GM19025 (cell line): ENCODE results near the gene KRTAP9-6.
"Not testable (repeated sequence)": the region's sequence is repeated elsewhere in the genome, so short reads cannot be mapped to it uniquely, and the experiment has no call there.

Experiments
- ATAC-seq: cut with Tn5 transposase; IDR thresholded peaks from one replicate; pipeline ENCODE4 v1.9.1; 2021; ENCODE audit warnings: mild to moderate bottlenecking, low read depth, moderate library complexity; ENCODE audit not compliant: unreplicated experiment

KRTAP9-6 gene, protein sequence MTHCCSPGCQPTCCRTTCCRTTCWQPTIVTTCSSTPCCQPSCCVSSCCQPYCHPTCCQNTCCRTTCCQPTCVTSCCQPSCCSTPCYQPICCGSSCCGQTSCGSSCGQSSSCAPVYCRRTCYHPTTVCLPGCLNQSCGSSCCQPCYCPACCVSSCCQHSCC

DNA sequence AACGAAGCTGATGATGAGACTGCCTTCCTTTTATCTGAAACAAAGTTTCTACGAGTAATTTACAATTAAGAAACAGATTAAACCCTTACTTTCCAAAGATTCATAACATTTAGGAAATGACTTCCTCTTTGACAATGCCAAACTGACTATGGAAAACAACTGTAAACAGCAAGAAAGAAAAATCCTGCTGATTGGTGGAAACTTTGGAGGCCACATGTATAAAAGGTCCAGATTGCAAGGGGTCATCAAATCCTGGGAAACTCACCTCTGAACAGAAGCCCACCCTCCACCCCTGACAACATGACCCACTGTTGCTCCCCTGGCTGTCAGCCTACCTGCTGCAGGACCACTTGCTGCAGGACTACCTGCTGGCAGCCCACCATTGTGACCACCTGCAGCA is at the start of gene KRTAP9-6:
Gene KRTAP9-6 (plus strand): TSS at position 301 of the 400 bp plus-strand sequence. CDS start 0 bp downstream, at position 301.
- no peak for ATAC-seq

DNA sequence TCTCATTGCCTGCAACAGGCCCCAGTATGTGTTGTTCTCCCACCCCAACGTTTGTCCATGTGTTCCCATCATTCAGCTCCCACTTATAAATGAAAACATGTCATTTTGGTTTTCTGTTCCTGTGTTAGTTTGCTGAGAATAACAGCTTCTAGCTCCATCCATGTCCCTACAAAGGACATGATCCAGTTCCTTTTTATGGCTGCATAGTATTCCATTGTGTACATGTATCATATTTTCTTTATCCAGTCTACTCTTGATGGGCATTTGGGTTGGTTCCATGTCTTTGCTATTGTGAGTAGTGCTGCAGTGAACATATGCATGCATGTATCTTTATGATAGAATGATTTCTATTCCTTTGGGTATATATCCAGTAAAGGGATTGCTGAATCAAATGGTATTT is 49.5 kb upstream of the KRTAP9-6 start:
- no peak for ATAC-seq

DNA sequence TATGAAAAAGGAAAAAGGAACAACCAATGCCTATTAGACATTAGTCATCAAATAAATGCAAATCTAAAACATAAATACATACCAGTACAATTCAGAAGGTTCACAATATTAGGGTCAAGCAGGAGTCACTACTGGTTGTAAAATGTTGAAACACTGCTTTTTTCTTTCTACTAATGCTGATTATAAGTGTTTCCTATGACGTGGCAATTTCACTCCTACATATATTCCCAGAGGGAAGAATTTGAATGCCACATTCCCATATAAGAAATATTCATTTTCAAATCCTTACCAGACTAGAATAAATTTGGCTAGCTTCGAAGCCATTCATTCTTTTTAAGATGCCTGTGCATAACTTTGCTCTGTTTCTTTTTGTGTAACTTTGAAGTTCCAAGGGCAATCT is 41.4 kb upstream of the KRTAP9-6 start:
- ATAC-seq: no peak

DNA sequence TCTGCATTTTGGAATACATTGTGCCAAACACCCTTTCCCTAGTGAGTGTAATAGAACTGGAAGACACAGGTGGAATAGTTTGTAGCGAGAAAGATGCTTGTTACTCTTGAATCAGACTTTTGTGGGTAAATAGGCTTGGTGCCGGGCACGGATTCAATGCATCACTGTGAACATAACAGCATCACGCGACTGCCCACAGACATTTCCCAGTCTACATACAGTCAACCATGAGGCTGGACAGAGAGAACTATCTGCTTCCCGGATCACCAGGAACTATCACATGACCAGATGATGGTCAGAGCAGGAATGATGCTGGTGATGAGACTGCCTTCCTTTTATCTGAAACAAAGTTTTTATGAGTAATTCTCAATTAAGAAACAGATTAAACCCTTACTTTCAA is 39.1 kb upstream of the KRTAP9-6 start:
- ATAC-seq: no peak

DNA sequence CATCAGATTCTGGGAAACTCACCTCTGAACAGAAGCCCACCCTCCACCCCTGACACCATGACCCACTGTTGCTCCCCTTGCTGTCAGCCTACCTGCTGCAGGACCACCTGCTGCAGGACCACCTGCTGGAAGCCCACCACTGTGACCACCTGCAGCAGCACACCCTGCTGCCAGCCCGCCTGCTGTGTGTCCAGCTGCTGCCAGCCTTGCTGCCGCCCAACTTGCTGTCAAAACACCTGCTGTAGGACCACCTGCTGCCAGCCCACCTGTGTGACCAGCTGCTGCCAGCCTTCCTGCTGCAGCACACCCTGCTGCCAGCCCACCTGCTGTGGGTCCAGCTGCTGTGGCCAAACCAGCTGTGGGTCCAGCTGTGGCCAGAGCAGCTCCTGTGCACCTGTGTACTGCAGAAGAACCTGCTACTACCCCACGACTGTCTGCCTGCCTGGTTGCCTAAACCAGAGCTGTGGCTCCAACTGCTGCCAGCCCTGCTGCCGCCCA is 38.5 kb upstream of the KRTAP9-6 start, which contains the start of gene KRTAP9-2:
Gene KRTAP9-2 (plus strand): TSS at position 51 of the 498 bp plus-strand sequence. CDS start 7 bp downstream, at position 58.
- ATAC-seq: not testable (repeated sequence)

DNA sequence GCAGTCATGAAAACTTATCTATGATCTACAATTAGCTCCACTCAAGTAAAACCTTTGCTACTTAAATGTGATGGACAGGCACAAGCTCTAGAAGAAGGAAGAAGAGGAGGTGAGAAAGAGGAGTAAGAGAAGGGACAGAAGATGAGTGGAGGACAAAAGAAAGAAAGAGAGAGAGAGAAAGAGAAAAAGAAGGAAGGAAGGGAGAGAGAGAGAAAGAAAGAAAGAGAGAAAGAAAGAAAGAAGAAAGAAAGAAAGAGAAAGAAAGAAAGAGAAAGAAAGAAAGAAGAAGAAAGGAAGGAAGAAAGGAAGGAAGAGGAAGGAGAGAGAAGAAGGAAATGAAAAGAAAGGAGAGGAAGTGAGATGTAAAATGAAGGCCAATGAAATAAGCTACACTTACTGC is 35.1 kb upstream of the KRTAP9-6 start:
- ATAC-seq: no peak

DNA sequence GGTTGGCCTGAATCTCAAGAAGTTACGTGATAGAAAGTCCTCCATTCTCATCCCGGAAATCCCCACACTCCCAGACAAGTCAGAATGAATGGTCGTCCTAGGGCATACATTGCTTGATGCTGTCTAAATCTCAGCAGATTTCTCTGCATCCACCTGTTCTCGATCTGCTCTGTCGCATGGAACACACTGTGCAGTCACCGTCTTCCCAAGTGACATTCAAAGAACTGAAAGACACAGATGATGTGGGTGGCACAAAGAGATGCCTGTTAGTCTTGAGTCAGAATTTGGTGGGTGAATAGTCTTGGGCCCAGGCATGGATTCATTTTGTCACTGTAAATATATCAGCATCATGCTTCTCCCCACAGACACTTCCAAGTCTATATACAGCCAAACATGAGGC is 33.4 kb upstream of the KRTAP9-6 start:
- no peak for ATAC-seq

DNA sequence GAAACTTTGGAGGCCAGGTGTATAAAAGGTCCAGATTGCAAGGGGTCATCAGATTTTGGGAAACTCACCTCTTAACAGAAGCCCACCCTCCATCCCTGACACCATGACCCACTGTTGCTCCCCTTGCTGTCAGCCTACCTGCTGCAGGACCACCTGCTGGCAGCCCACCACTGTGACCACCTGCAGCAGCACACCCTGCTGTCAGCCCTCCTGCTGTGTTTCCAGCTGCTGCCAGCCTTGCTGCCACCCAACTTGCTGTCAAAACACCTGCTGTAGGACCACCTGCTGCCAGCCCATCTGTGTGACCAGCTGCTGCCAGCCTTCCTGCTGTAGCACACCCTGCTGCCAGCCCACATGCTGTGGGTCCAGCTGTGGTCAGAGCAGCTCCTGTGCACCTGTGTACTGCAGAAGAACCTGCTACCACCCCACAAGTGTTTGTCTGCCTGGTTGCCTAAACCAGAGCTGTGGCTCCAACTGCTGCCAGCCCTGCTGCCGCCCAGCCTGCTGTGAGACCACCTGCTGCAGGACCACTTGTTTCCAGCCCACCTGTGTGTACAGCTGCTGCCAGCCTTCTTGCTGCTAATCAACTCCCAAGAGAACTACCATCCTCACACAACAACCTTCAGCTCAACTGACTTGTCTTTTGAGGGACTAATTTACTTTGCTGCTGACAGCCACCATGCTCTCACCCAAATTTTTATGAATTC is 32.6 kb upstream of the KRTAP9-6 start, which contains the start of gene KRTAP9-3:
Gene KRTAP9-3 (plus strand): TSS at position 51 of the 707 bp plus-strand sequence. CDS start 53 bp downstream, at position 104.
- ATAC-seq: not testable (repeated sequence)

DNA sequence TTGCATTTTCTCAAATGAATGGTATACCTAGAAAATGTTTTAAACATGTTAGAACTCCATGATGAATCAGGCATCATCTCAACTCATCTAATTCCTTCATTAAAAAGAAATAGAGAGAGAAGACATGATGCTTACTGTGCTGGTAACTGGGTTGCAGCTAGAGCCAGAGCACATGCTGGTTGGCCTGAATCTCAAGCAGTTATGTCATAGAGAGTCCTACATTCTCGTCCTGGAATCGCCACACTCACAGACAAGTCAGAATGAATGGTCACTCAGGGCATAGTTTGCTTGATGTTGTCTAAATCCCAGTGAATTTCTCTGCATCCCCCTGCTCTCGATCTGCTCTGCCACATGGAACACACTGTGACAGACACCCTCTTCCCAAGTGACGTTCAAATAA is 28.1 kb upstream of the KRTAP9-6 start:
- ATAC-seq: not testable (repeated sequence)

DNA sequence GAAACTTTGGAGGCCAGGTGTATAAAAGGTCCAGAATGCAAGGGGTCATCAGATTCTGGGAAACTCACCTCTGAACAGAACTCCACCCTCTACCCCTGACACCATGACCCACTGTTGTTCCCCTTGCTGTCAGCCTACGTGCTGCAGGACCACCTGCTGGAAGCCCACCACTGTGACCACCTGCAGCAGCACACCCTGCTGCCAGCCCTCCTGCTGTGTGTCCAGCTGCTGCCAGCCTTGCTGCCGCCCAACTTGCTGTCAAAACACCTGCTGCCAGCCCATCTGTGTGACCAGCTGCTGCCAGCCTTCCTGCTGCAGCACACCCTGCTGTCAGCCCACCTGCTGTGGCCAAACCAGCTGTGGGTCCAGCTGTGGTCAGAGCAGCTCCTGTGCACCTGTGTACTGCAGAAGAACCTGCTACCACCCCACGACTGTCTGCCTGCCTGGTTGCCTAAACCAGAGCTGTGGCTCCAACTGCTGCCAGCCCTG is 27.2 kb upstream of the KRTAP9-6 start, which contains the start of gene KRTAP9-8:
Gene KRTAP9-8 (plus strand): TSS at position 51 of the 489 bp plus-strand sequence. CDS start 53 bp downstream, at position 104.
- not testable (repeated sequence) for ATAC-seq

DNA sequence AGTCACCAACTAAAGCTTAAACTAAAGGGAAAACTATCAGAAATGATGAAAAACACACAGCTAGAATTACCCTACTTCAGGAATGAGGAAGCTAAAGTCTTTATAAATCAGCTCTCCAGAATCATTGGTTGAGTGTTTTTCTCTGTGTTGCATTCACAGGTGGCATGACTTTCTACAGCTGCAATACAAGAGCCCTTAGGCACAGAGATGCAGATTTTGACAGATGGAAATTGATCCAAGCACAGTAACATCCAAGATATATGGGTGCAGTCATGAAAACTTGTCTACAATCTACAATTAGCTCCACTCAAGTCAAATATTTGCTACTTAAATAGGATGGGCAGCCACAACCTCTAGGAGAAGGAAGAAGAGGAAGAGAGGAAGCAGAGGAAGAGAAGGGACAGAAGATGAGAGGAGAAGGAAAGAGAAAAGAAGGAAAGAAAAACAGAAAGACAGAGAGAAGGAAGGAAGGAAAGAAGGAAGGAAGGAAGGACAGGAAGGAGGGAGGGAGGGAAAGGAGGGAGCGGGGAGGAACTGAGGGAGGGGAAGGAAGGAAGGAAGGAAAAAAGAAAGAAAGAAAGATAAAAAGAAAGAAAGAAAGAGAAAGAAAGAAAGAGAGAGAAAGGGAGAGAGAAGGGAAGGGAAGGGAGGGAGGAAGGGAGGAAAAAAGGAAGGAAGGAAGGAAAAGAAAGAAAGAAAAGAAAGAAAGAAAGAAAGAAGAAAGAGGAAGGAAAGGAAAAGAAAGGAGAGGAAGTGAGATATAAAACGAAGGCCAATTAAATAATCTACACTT is 18.0 kb upstream of the KRTAP9-6 start:
- ATAC-seq: not testable (repeated sequence)

DNA sequence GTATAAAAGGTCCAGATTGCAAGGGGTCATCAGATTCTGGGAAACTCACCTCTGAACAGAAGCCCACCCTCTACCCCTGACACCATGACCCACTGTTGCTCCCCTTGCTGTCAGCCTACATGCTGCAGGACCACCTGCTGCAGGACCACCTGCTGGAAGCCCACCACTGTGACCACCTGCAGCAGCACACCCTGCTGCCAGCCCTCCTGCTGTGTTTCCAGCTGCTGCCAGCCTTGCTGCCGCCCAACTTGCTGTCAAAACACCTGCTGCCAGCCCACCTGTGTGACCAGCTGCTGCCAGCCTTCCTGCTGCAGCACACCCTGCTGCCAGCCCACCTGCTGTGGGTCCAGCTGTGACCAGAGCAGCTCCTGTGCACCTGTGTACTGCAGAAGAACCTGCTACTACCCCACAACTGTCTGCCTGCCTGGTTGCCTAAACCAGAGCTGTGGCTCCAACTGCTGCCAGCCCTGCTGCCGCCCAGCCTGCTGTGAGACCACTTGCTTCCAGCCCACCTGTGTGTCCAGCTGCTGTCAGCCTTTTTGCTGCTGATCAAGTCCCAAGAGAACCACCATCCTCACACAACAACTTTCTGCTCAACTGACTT is 15.4 kb upstream of the KRTAP9-6 start, which contains the start of gene KRTAP9-4:
Gene KRTAP9-4 (plus strand): TSS at position 51 of the 604 bp plus-strand sequence. CDS start 34 bp downstream, at position 85.
- not testable (repeated sequence) for ATAC-seq

DNA sequence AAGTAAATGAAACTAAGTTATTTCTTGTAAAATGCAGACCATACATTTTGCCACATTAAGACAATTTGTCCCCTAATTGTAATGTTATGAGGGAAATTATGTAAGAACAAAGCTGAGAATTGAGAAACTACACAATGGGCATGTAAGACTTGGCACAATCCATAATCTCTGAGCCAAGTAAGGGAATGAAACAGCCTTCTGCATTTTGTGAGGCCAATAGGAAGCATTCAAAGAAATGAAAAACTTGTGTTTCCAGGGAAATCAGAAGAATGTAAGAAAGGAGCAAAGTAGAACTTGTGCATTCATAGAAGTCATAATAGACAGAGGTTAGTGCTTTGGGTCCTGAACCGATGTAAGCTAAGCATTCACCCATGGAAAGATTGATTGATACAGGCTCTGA is 13.9 kb upstream of the KRTAP9-6 start:
- no peak for ATAC-seq

DNA sequence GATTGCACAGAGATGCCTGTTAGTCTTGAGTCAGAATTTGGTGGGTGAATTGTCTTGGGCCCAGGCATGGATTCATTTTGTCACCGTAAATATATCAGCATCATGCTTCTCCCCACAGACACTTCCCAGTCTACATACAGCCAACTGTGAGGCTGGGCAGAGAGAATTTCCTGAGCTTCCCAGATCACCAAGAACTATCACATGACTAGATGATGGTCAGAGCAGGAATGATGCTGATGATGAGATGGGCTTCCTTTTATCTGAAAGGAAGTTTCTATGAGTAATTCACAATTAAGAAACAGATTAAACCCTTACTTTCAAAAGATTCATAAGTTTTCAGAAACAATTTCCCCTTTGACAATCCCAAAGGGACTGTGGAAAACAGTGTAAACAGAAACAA is 10.3 kb upstream of the KRTAP9-6 start:
- ATAC-seq: no peak

DNA sequence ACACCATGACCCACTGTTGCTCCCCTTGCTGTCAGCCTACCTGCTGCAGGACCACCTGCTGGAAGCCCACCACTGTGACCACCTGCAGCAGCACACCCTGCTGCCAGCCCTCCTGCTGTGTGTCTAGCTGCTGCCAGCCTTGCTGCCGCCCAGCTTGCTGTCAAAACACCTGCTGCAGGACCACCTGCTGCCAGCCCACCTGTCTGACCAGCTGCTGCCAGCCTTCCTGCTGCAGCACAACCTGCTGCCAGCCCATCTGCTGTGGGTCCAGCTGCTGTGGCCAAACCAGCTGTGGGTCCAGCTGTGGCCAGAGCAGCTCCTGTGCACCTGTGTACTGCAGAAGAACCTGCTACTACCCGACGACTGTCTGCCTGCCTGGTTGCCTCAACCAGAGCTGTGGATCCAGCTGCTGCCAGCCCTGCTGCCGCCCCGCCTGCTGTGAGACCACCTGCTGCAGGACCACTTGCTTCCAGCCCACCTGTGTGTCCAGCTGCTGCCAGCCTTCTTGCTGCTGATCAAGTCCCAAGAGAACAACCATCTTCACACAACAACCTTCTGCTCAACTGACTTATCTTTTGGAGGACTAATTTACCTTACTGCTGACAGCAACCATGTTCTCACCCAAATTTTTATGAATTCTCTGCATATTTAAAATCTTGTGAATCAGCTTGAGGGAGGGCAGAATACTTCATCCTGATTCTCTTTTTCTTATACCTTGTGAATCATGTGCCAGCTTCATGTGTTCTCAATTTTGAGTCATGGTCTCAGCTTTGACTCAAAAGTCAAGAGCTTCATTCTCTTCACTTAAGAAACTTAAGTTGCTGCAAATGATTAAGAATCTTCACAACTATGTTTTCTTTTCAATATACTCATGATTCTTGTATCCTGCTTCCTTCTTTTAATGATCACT is 9.5 kb upstream of the KRTAP9-6 start, which contains the start of gene KRTAP9-9:
Gene KRTAP9-9 (plus strand): TSS at position 4 of the 910 bp plus-strand sequence.
- not testable (repeated sequence) for ATAC-seq

DNA sequence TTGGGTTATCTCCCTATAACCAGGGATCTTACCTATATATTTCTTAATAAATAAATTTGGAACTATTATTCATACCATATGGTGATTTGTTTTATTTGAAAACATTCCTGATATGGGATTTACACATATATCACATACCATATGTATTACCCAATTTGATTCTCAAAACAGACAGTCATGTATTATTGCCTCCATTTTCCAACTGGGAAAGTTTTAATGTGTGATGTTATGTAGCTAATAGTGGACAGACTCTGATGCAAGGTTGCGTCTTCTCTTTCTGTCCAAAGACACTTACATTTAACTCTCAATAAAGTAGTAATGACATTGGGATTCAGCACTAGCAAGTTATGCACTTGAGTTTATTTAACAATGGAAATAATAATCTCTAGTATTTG is 8.9 kb upstream of the KRTAP9-6 start:
- no peak for ATAC-seq

DNA sequence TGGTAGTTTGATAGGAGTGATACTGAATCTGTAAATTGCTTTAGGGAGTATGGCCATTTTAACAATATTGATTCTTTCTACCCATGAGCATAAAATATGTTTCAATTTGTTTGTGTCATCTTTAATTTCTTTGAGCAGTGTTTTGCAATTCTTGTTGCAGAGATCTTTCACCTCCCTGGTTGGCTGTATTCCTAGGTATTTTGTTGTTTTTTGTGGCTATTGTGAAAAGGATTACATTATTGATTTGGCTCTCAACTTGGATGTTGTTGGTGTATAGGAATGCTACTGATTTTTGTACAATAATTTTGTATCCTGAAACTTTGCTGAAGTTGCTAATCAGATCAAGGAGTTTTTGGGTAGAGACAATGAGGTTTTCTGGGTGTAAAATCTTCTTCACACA is 6.8 kb upstream of the KRTAP9-6 start:
- ATAC-seq: no peak

DNA sequence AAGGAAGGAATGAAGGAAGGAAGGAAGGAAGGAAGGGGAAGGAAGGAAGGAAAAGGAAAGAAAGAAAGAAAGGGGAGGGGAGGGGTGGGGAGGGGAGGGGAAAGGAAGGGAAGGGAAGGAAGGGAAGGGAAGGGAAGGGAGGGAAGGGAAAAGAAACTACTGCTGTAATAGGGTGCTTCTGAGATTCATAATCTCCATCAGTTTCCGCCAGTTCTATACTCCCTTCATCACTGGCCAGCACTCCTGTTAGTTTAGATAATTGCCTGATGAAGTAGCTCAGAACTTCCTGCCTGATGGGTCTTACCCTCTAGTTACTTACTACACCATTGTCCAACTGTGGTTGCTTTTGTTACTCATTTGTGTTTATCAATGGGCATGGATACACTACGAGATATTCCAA is 2.0 kb upstream of the KRTAP9-6 start:
- no peak for ATAC-seq

DNA sequence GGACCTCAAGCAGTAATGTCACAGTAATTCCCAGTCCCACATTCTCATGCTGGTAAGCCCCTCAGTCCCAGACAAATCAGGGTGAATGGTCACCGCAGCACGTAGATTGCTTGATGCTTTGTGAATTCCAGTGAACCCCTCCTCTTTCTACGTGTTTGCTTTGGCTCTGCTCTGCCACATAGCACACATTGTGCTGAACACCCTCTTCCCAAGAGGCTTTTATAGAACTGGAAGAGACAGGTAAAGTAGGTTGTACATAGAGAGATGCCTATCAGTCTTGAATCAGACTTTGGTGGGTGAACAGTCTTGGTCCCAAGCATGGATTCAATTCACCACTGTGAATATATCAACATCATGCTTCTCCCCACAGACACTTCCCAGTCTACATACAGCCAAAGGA is 579 bp upstream of the KRTAP9-6 start:
- ATAC-seq: no peak
